SK-N-MC (cell line): ENCODE measurements around the gene HAPLN3.

Experiments used
- DNase-seq: peaks from one replicate; pipeline ENCODE4 v3.0.0-alpha.2; 2011; ENCODE audit warnings: low read depth, low spot score
- H3K27ac ChIP-seq: fragments of 200-600 bp; sonication (generic); 2 replicates; pipeline ENCODE4 v1.5.1; 2016; ENCODE audit warnings: mixed run types
- H3K36me3 ChIP-seq: fragments of 200-600 bp; sonication (generic); 2 replicates; pipeline ENCODE4 v1.6.1; 2017; ENCODE audit warnings: antibody characterized with exemption, low read length, mixed read lengths; ENCODE audit not compliant: insufficient read depth
- H3K4me3 ChIP-seq: fragments of 200-600 bp; sonication (generic); 2 replicates; pipeline ENCODE4 v1.5.1; 2016
- H3K9ac ChIP-seq: fragments of 200-600 bp; sonication (generic); 2 replicates; pipeline ENCODE4 v1.8.0; 2017; ENCODE audit warnings: mixed run types, mixed read lengths; ENCODE audit not compliant: insufficient read length
- H3K9me3 ChIP-seq: fragments of 200-600 bp; sonication (generic); 2 replicates; pipeline ENCODE4 v1.6.1; 2017; ENCODE audit warnings: low read depth, mild to moderate bottlenecking, antibody characterized with exemption, low read length, moderate library complexity, mixed read lengths
- EZH2 ChIP-seq: fragments of 200-600 bp; sonication (generic); IDR thresholded peaks from one replicate; pipeline ENCODE4 v1.6.1; 2017; ENCODE audit warnings: antibody characterized with exemption
- FOXP2 ChIP-seq: optimal IDR thresholded peaks from 2 replicates; pipeline ENCODE3; 2011; ENCODE audit warnings: mild to moderate bottlenecking, moderate library complexity; ENCODE audit not compliant: insufficient read depth; ENCODE audit errors: extremely low read length, control extremely low read depth
- POLR2AphosphoS5 ChIP-seq: IDR thresholded peaks from 2 replicates; pipeline ENCODE4 v1.6.1; 2012; ENCODE audit warnings: mild to moderate bottlenecking, low read depth, low read length, borderline replicate concordance

HAPLN3 gene

GRCh38 chr15:88909956-88910831, 14.8 kb upstream of the HAPLN3 start:
- no peaks in the 10 kb centered on the region for H3K9me3 ChIP-seq
- H3K4me3 ChIP-seq, result no peak overlapping the region
- no peak for DNase-seq
- H3K27ac ChIP-seq, result no peak overlapping the region
- no peaks in the 10 kb centered on the region; the same call in 1 of the 2 replicates for H3K36me3 ChIP-seq
- H3K9ac ChIP-seq, result no peak overlapping the region
- TF ChIP-seq POLR2AphosphoS5 (no peak), FOXP2 (no peak), EZH2 (no peak)

GRCh38 chr15:88908697-88909621, 13.6 kb upstream of the HAPLN3 start:
- DNase-seq, result no peak
- Histone ChIP-seq H3K4me3 (no peak overlapping the region), H3K9ac (no peak overlapping the region), H3K9me3 (no peaks in the 10 kb centered on the region), H3K27ac (no peak overlapping the region), H3K36me3 (no peaks in the 10 kb centered on the region; the same call in 1 of the 2 replicates)
- no peak for TF ChIP-seq POLR2AphosphoS5
- no peak for TF ChIP-seq EZH2
- TF ChIP-seq FOXP2, result no peak

- Histone ChIP-seq H3K4me3 (no peak overlapping the region), H3K27ac (no peak overlapping the region), H3K9me3 (no peaks in the 10 kb centered on the region), H3K9ac (no peak overlapping the region), H3K36me3 (no peaks in the 10 kb centered on the region; the same call in 1 of the 2 replicates)
- no peak for DNase-seq
- TF ChIP-seq EZH2 (no peak), POLR2AphosphoS5 (no peak), FOXP2 (no peak)
These were observed 12.8 kb upstream of the HAPLN3 start for GRCh38 chr15:88908123-88908522.

GRCh38 chr15:88907111-88907510, 11.8 kb upstream of the HAPLN3 start:
- H3K27ac ChIP-seq, result no peak overlapping the region
- no peaks in the 10 kb centered on the region; the same call in 1 of the 2 replicates for H3K36me3 ChIP-seq
- no peak for DNase-seq
- TF ChIP-seq POLR2AphosphoS5 (no peak), EZH2 (no peak), FOXP2 (no peak)
- no peak overlapping the region for H3K4me3 ChIP-seq
- H3K9me3 ChIP-seq, result no peaks in the 10 kb centered on the region
- H3K9ac ChIP-seq, result no peak overlapping the region

- no peak overlapping the region for H3K4me3 ChIP-seq
- no peak overlapping the region for H3K27ac ChIP-seq
- no peak for DNase-seq
- no peak overlapping the region for H3K9ac ChIP-seq
- H3K36me3 ChIP-seq, result no peaks in the 10 kb centered on the region; the same call in 1 of the 2 replicates
- no peaks in the 10 kb centered on the region for H3K9me3 ChIP-seq
- TF ChIP-seq POLR2AphosphoS5 (no peak), EZH2 (no peak), FOXP2 (no peak)
These were observed 11.2 kb upstream of the HAPLN3 start for GRCh38 chr15:88906551-88906950.

- Histone ChIP-seq H3K4me3 (no peak overlapping the region), H3K9ac (no peak overlapping the region), H3K36me3 (no peaks in the 10 kb centered on the region; the same call in 1 of the 2 replicates), H3K27ac (no peak overlapping the region), H3K9me3 (no peaks in the 10 kb centered on the region)
- TF ChIP-seq POLR2AphosphoS5, result no peak
- no peak for DNase-seq
These were observed 10.8 kb upstream of the HAPLN3 start for GRCh38 chr15:88906130-88906529.

GRCh38 chr15:88905576-88905975, 10.2 kb upstream of the HAPLN3 start:
- TF ChIP-seq EZH2 (no peak), POLR2AphosphoS5 (no peak), FOXP2 (no peak)
- no peak for DNase-seq
- Histone ChIP-seq H3K36me3 (no peaks in the 10 kb centered on the region; the same call in 1 of the 2 replicates), H3K27ac (no peak overlapping the region), H3K9ac (no peak overlapping the region), H3K4me3 (no peak overlapping the region; the same call in 1 of the 2 replicates), H3K9me3 (no peaks in the 10 kb centered on the region)

GRCh38 chr15:88904624-88905327, 9.4 kb upstream of the HAPLN3 start:
- Histone ChIP-seq H3K9me3 (no peaks in the 10 kb centered on the region), H3K36me3 (no peaks in the 10 kb centered on the region; the same call in 1 of the 2 replicates), H3K9ac (no peak overlapping the region), H3K27ac (no peak overlapping the region), H3K4me3 (peak overlapping the region; percentile 50)
- TF ChIP-seq FOXP2 (no peak), EZH2 (no peak), POLR2AphosphoS5 (no peak)
- DNase-seq, result no peak

- Histone ChIP-seq H3K36me3 (no peaks in the 10 kb centered on the region; the same call in 1 of the 2 replicates), H3K9me3 (no peaks in the 10 kb centered on the region), H3K27ac (no peak overlapping the region), H3K4me3 (no peak overlapping the region), H3K9ac (no peak overlapping the region)
- no peak for TF ChIP-seq POLR2AphosphoS5
- TF ChIP-seq FOXP2, result no peak
- TF ChIP-seq EZH2, result no peak
- no peak for DNase-seq
These were observed 8.9 kb upstream of the HAPLN3 start for GRCh38 chr15:88904257-88904623.
